Endothelial cell of umbilical vein (primary cell): Measurements from ENCODE around the gene DIAPH3. TPM values are rescaled to one million over a fixed set of nuclear protein-coding genes. Genes with fewer than 3 reads are reported as not detected.

ENCODE experiments used
- BruUV-seq: library from RNA; stranded (reverse); fragments of 400-500 nt; replicated peaks from 2 replicates; lab custom pipeline; 2021; lab: Mats Ljungman, UMichigan
- CTCF ChIA-PET: fragments of 300-600, 350-600 bp; sonication (Branson Sonifier 250); formaldehyde crosslinking; loops from one replicate; lab custom pipeline; 2021; ENCODE audit warnings: antibody characterized with exemption, inconsistent platforms; lab: Charles Lee
- POLR2A ChIA-PET: fragments of 300-600, 350-600 bp; sonication (Branson Sonifier 250); formaldehyde crosslinking; loops from one replicate; lab custom pipeline; 2021; ENCODE audit warnings: antibody characterized with exemption, inconsistent platforms; lab: Charles Lee
- DNase-seq: peaks from one replicate; pipeline ENCODE4 v3.0.0-alpha.2; 2011; ENCODE audit warnings: low read depth, low spot score
- FAIRE-seq: peaks from 2 replicates; lab custom pipeline; 2011; peaks lifted over from hg19 to GRCh38; lab: Jason Lieb, UNC
- H2AFZ ChIP-seq: 2 replicates; pipeline ENCODE4 v1.6.0; 2012; ENCODE audit warnings: low read depth, low read length, control low read depth, inconsistent platforms
- H3K27ac ChIP-seq: 2 replicates; pipeline ENCODE4 v1.5.1; 2011; ENCODE audit warnings: low read depth, mild to moderate bottlenecking, control low read depth, low read length, moderate library complexity; ENCODE audit not compliant: insufficient read depth
- H3K27me3 ChIP-seq, 2 experiments: 2 replicates each; pipeline versions ENCODE4 v1.6.0 to v1.6.1; 2011; ENCODE audit warnings: low read length in 2 of 2, mixed read lengths in 1 of 2; ENCODE audit not compliant: control insufficient read depth in 2 of 2, insufficient read depth in 2 of 2
- H3K36me3 ChIP-seq, 2 experiments: 2 replicates in 1 of 2; 3 replicates in 1 of 2; pipeline ENCODE4 v1.5.1; 2011; ENCODE audit warnings: low read length in 2 of 2, mild to moderate bottlenecking in 1 of 2, moderate library complexity in 1 of 2; ENCODE audit not compliant: control insufficient read depth in 2 of 2, insufficient read depth in 2 of 2; ENCODE audit errors: extremely low read depth in 1 of 2
- H3K4me1 ChIP-seq: 3 replicates; pipeline ENCODE4 v1.5.1; 2011; ENCODE audit warnings: mild to moderate bottlenecking, low read length; ENCODE audit not compliant: control insufficient read depth, insufficient read depth; ENCODE audit errors: extremely low read depth
- H3K4me2 ChIP-seq: 2 replicates; pipeline ENCODE4 v1.6.1; 2011; ENCODE audit warnings: low read length, control low read depth, mixed read lengths; ENCODE audit not compliant: insufficient read depth
- H3K4me3 ChIP-seq, 3 experiments: fragments of 200-600 bp in 1 of 3; sonication (generic), shearing (Covaris generic) in 1 of 3; replicated peaks in 1 of 3; 2 replicates each; pipeline ENCODE4 v1.5.1; 2011 to 2016; ENCODE audit warnings: control low read depth in 3 of 3, low read length in 3 of 3, mild to moderate bottlenecking in 2 of 3, inconsistent platforms in 1 of 3, low read depth in 1 of 3, moderate library complexity in 1 of 3; ENCODE audit not compliant: insufficient read depth in 1 of 3
- H3K79me2 ChIP-seq: 2 replicates; pipeline ENCODE4 v1.6.0; 2012; ENCODE audit warnings: low read length, inconsistent platforms; ENCODE audit not compliant: control insufficient read depth, insufficient read depth
- H3K9ac ChIP-seq: replicated peaks from 2 replicates; pipeline ENCODE3; 2011; ENCODE audit warnings: low read length, control low read depth; ENCODE audit not compliant: insufficient read depth; ENCODE audit errors: extremely low read depth
- H3K9me1 ChIP-seq: replicated peaks from 3 replicates; pipeline ENCODE4 v1.6.0; 2011; ENCODE audit warnings: mild to moderate bottlenecking, low read length; ENCODE audit not compliant: control insufficient read depth, insufficient read depth; ENCODE audit errors: extremely low read depth
- H3K9me3 ChIP-seq: replicated peaks from 2 replicates; pipeline ENCODE4 v1.5.1; 2012; ENCODE audit warnings: low read length, inconsistent platforms; ENCODE audit not compliant: control insufficient read depth, insufficient read depth
- H4K20me1 ChIP-seq: replicated peaks from 2 replicates; pipeline ENCODE3; 2011; ENCODE audit warnings: mild to moderate bottlenecking, low read length; ENCODE audit not compliant: control insufficient read depth, insufficient read depth; ENCODE audit errors: extremely low read depth
- EZH2 ChIP-seq: IDR thresholded peaks from 2 replicates; pipeline ENCODE4 v1.6.1; 2012; ENCODE audit warnings: borderline replicate concordance, low read depth, mild to moderate bottlenecking, moderate library complexity, low read length, inconsistent platforms; ENCODE audit not compliant: severe bottlenecking
- FOS ChIP-seq: IDR thresholded peaks from 2 replicates; pipeline ENCODE4 v1.6.1; 2011; ENCODE audit warnings: mild to moderate bottlenecking, low read length, moderate library complexity, borderline replicate concordance; ENCODE audit not compliant: insufficient read depth
- GATA2 ChIP-seq: IDR thresholded peaks from 2 replicates; pipeline ENCODE4 v1.7.0; 2011; ENCODE audit warnings: low read depth, mild to moderate bottlenecking, moderate library complexity, mixed read lengths, low read length; ENCODE audit not compliant: insufficient read length, insufficient read depth
- JUN ChIP-seq: IDR thresholded peaks from 2 replicates; pipeline ENCODE4 v1.6.1; 2011; ENCODE audit warnings: borderline replicate concordance, low read depth; ENCODE audit not compliant: insufficient read length, insufficient read depth
- MYC ChIP-seq: IDR thresholded peaks from one replicate; pipeline ENCODE4 v1.6.1; 2011; ENCODE audit warnings: mild to moderate bottlenecking, low read depth, low read length
- POLR2A ChIP-seq: IDR thresholded peaks from 2 replicates; pipeline ENCODE4 v1.6.1; 2012; ENCODE audit warnings: low read depth, mild to moderate bottlenecking, control low read depth, low read length
- POLR2AphosphoS5 ChIP-seq: IDR thresholded peaks from 2 replicates; pipeline ENCODE4 v1.6.1; 2012; ENCODE audit warnings: low read depth, mild to moderate bottlenecking, control low read depth, low read length, moderate library complexity; ENCODE audit not compliant: insufficient read depth
- dilution Hi-C: fragments of 300-500 bp; cut with MboI; formaldehyde crosslinking; loops from one replicate; pipeline ENCODE4 v1.15.0; 2019; ENCODE audit warnings: low sequenced_read_pairs; ENCODE audit not compliant: extremely low pct_ligation_motif_present
- intact Hi-C: fragments of 100-400 bp; cut with micrococcal nuclease; formaldehyde crosslinking; loops from one replicate; pipeline ENCODE4 v1.10.0; 2022
- polyA plus RNA-seq, 4 experiments: library from polyadenylated mRNA; depleted of rRNA in 3 of 4; stranded (reverse) in 3 of 4; unstranded in 1 of 4; fragments of >200 nt; gene quantifications; 2 replicates each; pipeline versions ENCODE4 v1.2.1 to v1.2.3, GENCODE V29; 2011 to 2012; ENCODE audit warnings: missing spikeins in 1 of 4
- total RNA-seq: library from RNA; stranded (reverse); gene quantifications from 2 replicates; pipeline ENCODE4 v1.2.3, GENCODE V29; 2021
- TF ChIP-seq, protein P1 (sequence below), 2 donors: IDR thresholded peaks; 1 replicate in 1 of 2; 2 replicates in 1 of 2; pipeline ENCODE4 v1.5.1; 2011; ENCODE audit warnings: low read length in 2 of 2, mild to moderate bottlenecking in 2 of 2, moderate library complexity in 2 of 2, control low read depth in 1 of 2, inconsistent platforms in 1 of 2, low read depth in 1 of 2; ENCODE audit not compliant: insufficient read depth in 1 of 2; ENCODE audit errors: extremely low read depth in 1 of 2
- TF ChIP-seq, protein P2 (sequence below): IDR thresholded peaks from 2 replicates; pipeline ENCODE4 v1.6.1; 2011; ENCODE audit not compliant: insufficient read depth, insufficient read length

Gene DIAPH3
- total and polyA plus RNA-seq, 2 donors (not counting 3 experiments of a cell fraction or from before 2014, with no cell fraction given) = 9.9 to 44.0 TPM

DNA sequence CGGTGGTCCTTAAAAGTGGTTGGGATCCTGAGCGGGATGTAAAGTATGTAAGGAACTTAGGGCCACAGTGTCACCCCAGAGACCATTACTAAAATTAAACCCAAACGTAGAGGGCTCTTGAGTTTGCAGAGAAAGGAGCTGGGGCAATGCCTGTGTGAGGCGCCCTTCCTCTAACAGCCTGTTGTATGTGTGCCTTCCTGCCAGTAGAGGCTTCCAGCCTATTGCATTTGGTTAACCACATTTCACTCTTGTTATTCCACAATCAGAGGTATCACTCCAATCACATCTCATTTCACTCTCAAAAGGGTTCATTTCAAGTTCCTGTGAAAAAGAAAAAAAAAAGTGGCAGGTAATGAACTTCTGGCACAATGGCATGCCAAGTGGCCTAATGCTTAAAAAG, 29.4 kb downstream of the DIAPH3 start:
- TF ChIP-seq MYC = no peak
- TF ChIP-seq, protein P1, sequence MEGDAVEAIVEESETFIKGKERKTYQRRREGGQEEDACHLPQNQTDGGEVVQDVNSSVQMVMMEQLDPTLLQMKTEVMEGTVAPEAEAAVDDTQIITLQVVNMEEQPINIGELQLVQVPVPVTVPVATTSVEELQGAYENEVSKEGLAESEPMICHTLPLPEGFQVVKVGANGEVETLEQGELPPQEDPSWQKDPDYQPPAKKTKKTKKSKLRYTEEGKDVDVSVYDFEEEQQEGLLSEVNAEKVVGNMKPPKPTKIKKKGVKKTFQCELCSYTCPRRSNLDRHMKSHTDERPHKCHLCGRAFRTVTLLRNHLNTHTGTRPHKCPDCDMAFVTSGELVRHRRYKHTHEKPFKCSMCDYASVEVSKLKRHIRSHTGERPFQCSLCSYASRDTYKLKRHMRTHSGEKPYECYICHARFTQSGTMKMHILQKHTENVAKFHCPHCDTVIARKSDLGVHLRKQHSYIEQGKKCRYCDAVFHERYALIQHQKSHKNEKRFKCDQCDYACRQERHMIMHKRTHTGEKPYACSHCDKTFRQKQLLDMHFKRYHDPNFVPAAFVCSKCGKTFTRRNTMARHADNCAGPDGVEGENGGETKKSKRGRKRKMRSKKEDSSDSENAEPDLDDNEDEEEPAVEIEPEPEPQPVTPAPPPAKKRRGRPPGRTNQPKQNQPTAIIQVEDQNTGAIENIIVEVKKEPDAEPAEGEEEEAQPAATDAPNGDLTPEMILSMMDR (IDR thresholded peaks at IDR 0.05; ENCODE audit: extremely low read depth in 1 of 2, insufficient read depth in 1 of 2, low read depth in 1 of 2, low read length in 2 of 2) = peak in 1 of 2 donors; percentile 25
- TF ChIP-seq POLR2AphosphoS5 = no peak
- DNase-seq = peak; percentile 21
- H3K9ac ChIP-seq = no peak overlapping the region
- no peak overlapping the region for H3K4me2 ChIP-seq
- H3K27ac ChIP-seq = no peak overlapping the region
- dilution Hi-C loops = no loop called here
- H3K27me3 ChIP-seq = no peaks in the 10 kb centered on the region
- no peaks in the 10 kb centered on the region for H3K9me1 ChIP-seq
- H3K36me3 ChIP-seq = no peaks in the 10 kb centered on the region
- BruUV-seq = no TSS peak
- peaks cover 55% of the 10 kb centered on the region for H3K79me2 ChIP-seq
- no peaks in the 10 kb centered on the region for H4K20me1 ChIP-seq
- POLR2A ChIA-PET = no interaction called here
- H3K4me1 ChIP-seq = peaks cover 10% of the 10 kb centered on the region
- no peak for FAIRE-seq
- intact Hi-C loops = no loop called here
- no peak overlapping the region for H3K4me3 ChIP-seq
- CTCF ChIA-PET = interaction anchor here (0.7 to 1.8 kb wide), 3 partner anchors 11 to 34 kb away, joined by 3 to 8 read pairs (median 4); no protein-coding TSS in a partner anchor
- H2AFZ ChIP-seq = no peak overlapping the region
- no peaks in the 10 kb centered on the region for H3K9me3 ChIP-seq

DNA sequence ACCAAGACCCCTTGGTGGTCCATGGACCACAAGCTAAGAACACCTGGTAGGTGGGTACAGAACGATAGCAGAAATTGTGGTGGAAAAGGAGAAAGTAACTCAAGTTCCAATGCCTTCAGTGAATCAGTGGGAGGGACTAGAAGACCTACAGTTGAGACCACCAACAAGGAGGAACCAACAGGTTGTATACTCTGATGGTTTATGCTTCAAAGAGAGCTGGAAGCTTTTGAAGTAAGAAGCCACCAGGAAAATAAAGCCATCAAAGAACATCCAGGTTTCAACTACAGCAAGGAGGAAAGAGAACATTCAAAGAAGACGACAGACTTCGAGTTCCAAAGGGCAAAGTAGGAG, 42.4 kb downstream of the DIAPH3 start:
- H2AFZ ChIP-seq = no peak overlapping the region
- no peaks in the 10 kb centered on the region for H3K36me3 ChIP-seq
- no peaks in the 10 kb centered on the region for H3K27me3 ChIP-seq
- intact Hi-C loops (no loop called here), dilution Hi-C loops (no loop called here)
- DNase-seq (no peak), FAIRE-seq (no peak)
- ChIA-PET CTCF (interaction anchor here (1.4 kb wide), 1 partner anchor 9 kb away, joined by 3 read pairs; no protein-coding TSS in a partner anchor), POLR2A (no interaction called here)
- no peak overlapping the region for H3K4me3 ChIP-seq
- peaks cover 45% of the 10 kb centered on the region for H3K79me2 ChIP-seq
- H3K4me1 ChIP-seq = no peaks in the 10 kb centered on the region
- no peaks in the 10 kb centered on the region for H3K9me1 ChIP-seq
- no peak overlapping the region for H3K9ac ChIP-seq
- H3K27ac ChIP-seq = no peak overlapping the region
- no peaks in the 10 kb centered on the region for H4K20me1 ChIP-seq
- no peak for TF ChIP-seq JUN
- TF ChIP-seq, protein P2, sequence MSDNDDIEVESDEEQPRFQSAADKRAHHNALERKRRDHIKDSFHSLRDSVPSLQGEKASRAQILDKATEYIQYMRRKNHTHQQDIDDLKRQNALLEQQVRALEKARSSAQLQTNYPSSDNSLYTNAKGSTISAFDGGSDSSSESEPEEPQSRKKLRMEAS = no peak
- TF ChIP-seq POLR2A = no peak
- TF ChIP-seq, protein P1 (IDR thresholded peaks at IDR 0.05; ENCODE audit: extremely low read depth in 1 of 2, insufficient read depth in 1 of 2, low read depth in 1 of 2, low read length in 2 of 2) = no peak
- TF ChIP-seq MYC = no peak
- no peak for TF ChIP-seq EZH2
- no peak for TF ChIP-seq GATA2
- TF ChIP-seq FOS = no peak
- TF ChIP-seq POLR2AphosphoS5 = no peak
- H3K4me2 ChIP-seq = no peak overlapping the region
- H3K9me3 ChIP-seq = no peaks in the 10 kb centered on the region
- BruUV-seq = no TSS peak
